NCI-H524 treated with DMSO at 0.1 percent for 48 hours (cell line): ENCODE results near the gene FAM25C.
"Not testable (repeated sequence)": the region's sequence is repeated elsewhere in the genome, so short reads cannot be mapped to it uniquely, and the experiment has no call there.

Experiments
- DNase-seq: peaks from one replicate; lab custom pipeline; 2025; lab: John Stamatoyannopoulos, UW

FAM25C gene

GRCh38 chr10:47957158-47957557 is 42.4 kb downstream of the FAM25C start:
- not testable (repeated sequence) for DNase-seq

- not testable (repeated sequence) for DNase-seq
These were observed 52.2 kb downstream of the FAM25C start for GRCh38 chr10:47947424-47947823.
